Measurements from ENCODE around the gene PRXL2C. TPM values are rescaled to one million over a fixed set of nuclear protein-coding genes. Genes with fewer than 3 reads are reported as not detected.

PRXL2C gene
- total and polyA plus RNA-seq, 9 of the 15 experiments (the other 6 are each of a cell fraction or from before 2014, with no cell fraction given), result 3.6 to 15.3 (median 10.6) TPM

GRCh38 chr9:96655198-96655851, at the start of gene PRXL2C (continued):
- TF ChIP-seq GMEB1 (CRISPR knock-in tag; IDR thresholded peaks at IDR 0.05), result no peak
- TF ChIP-seq ZNF124 (CRISPR knock-in tag; IDR thresholded peaks at IDR 0.05), result no peak
- no peak for TF ChIP-seq CLOCK (CRISPR knock-in tag; IDR thresholded peaks at IDR 0.05; ENCODE audit: borderline replicate concordance)
- TF ChIP-seq BHLHE40 (IDR thresholded peaks at IDR 0.05; ENCODE audit: low read length), result peak; percentile 63; the same call in 1 of the 2 replicates
- no peak for TF ChIP-seq ZNF436 (CRISPR knock-in tag; IDR thresholded peaks at IDR 0.05)
- TF ChIP-seq ZNF232 (CRISPR knock-in tag; IDR thresholded peaks at IDR 0.05), result no peak
- TF ChIP-seq CHD1 (IDR thresholded peaks at IDR 0.05; ENCODE audit: low read length), result no peak
- TF ChIP-seq HMBOX1 (IDR thresholded peaks at IDR 0.05), result no peak
- TF ChIP-seq CXXC5 (CRISPR knock-in tag; IDR thresholded peaks at IDR 0.05), result peak; percentile 67; the same call in 1 of the 2 replicates
- no peak for TF ChIP-seq SIRT6 (IDR thresholded peaks at IDR 0.05; ENCODE audit: low read depth, low read length)
- TF ChIP-seq GATA2 (CRISPR knock-in tag; IDR thresholded peaks at IDR 0.05), result no peak
- TF ChIP-seq ZBTB2 (IDR thresholded peaks at IDR 0.05), result no peak
- TF ChIP-seq TARDBP (IDR thresholded peaks at IDR 0.05), result 0 out of 2 replicates have a peak, but pooled peaks have one; percentile 42
- no peak for TF ChIP-seq ELF1 (tag; IDR thresholded peaks at IDR 0.05)
- 0 out of 2 replicates have a peak, but pooled peaks have one; percentile 61 for TF ChIP-seq POLR2H (tag; IDR thresholded peaks at IDR 0.05; ENCODE audit: low read depth)
- TF ChIP-seq MYC (IDR thresholded peaks at IDR 0.05; ENCODE audit: low read depth, low read length), result peak; percentile 6; the same call in 1 of the 2 replicates
- TF ChIP-seq MYC (CRISPR knock-in tag; IDR thresholded peaks at IDR 0.05; ENCODE audit: borderline replicate concordance, low read depth), result no peak
- TF ChIP-seq NFE2 (IDR thresholded peaks at IDR 0.05; ENCODE audit: low read depth), result 0 out of 2 replicates have a peak, but pooled peaks have one; percentile 19
- TF ChIP-seq CGGBP1 (CRISPR knock-in tag; IDR thresholded peaks at IDR 0.05), result no peak
- no peak for TF ChIP-seq HOMEZ (CRISPR knock-in tag; IDR thresholded peaks at IDR 0.05)
